Glomerular endothelial cell (primary cell): ENCODE measurements around the gene COL9A2. TPM values are rescaled to one million over a fixed set of nuclear protein-coding genes. Genes with fewer than 3 reads are reported as not detected.

Experiments used
- DNase-seq: peaks from one replicate; pipeline ENCODE4 v3.0.0-alpha.2; 2011; ENCODE audit warnings: low read depth, low spot score; ENCODE audit errors: extremely low read depth
- total RNA-seq: library from RNA; depleted of rRNA; stranded (reverse); fragments of >200 nt; gene quantifications from 2 replicates; pipeline ENCODE4 v1.2.3, GENCODE V29; 2015

The COL9A2 gene
- total RNA-seq, 1 donor from 2014 or later: 0.12 TPM

DNA sequence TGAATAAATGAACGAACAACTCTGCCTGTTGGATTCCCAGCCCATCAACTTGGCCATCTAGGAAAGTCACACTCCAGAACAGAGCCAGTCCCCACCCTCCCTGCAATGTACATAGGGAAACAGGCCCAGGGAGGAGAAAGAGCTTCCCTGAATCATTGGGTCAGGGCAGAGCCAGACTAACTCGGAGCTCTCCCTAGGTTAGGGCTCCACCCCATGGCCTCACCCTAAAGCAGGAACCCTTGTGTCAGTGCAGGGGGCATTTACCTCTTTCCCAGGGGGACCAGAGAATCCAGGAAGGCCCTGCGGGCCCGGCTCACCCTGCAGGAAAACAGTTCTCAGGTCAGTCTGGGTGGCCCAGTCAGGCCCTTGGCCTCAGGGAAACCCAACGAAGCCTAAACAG lies 11.6 kb downstream of the COL9A2 start:
- DNase-seq: no peak

DNA sequence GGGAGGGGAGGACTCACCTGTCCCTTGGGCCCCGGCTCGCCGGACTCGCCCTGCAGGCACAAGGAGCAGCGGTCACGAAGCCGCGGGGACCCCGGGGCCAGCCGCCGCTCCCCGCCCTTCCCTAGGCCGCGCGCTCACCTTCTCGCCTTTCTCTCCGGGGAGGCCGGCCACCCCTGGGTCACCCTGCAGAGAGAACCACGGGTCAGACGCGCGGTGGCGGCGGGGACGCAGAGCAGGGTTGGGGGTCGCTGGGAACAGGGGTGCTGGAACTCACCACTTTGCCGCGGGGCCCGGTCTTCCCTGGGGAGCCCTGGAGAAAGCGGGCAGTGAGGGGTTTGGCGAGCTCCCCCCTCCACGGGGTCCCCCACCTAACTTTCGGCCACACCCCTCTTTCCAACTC lies 13.3 kb downstream of the COL9A2 start:
- no peak for DNase-seq

DNA sequence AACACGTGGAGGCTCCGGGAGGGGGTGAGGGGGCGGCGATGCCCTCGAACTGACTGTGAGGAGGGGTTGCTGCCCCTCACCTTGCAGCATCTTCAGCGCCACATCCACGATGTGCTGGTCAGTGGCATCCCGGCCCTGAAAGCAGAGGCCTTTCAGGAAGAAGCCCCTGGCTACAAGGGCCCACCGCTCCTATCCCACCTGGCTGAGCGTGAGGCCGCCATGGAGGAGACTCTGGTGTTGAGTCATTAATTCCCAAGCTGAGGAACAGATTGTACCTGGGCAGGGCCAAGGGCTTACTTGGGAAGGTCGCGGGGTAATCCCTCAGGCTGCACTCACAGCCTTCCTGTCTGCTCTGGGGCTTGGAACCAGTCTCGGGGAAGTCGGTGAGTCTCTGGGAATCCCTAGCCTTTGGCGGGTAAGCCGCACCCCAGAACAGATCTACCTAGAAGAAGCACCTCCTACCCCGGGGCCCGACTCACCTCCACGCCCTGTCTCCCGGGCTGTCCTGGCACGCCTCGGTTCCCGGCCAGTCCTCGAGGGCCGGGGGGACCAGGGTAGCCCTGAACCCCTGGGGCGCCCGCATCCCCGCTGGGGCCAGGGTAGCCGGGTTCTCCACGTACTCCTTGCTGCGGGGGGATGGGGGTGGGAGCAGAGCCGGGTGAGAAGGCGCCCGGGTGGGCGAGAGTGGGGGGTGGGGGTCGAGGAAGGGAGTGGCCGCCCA lies 13.9 kb downstream of the COL9A2 start:
- no peak for DNase-seq

DNA sequence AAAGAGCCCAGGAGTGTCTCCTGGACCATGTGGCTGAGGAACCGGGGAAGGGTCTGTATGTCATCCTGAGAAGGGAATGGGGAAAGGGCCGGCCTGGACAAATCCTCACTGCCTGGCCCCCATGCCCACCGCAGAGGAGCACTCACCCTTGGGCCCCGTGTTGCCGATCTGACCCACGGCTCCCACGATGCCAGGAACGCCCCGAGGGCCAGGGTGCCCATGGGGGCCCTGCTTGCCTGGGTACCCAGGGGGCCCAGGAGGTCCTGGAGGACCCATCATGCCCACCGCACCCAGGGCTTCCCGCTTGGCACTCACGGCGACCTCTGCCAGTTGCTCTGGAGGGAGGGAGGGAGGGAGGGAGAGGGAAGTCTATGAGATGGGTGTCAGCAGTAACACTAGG lies 14.6 kb downstream of the COL9A2 start:
- DNase-seq: no peak

DNA sequence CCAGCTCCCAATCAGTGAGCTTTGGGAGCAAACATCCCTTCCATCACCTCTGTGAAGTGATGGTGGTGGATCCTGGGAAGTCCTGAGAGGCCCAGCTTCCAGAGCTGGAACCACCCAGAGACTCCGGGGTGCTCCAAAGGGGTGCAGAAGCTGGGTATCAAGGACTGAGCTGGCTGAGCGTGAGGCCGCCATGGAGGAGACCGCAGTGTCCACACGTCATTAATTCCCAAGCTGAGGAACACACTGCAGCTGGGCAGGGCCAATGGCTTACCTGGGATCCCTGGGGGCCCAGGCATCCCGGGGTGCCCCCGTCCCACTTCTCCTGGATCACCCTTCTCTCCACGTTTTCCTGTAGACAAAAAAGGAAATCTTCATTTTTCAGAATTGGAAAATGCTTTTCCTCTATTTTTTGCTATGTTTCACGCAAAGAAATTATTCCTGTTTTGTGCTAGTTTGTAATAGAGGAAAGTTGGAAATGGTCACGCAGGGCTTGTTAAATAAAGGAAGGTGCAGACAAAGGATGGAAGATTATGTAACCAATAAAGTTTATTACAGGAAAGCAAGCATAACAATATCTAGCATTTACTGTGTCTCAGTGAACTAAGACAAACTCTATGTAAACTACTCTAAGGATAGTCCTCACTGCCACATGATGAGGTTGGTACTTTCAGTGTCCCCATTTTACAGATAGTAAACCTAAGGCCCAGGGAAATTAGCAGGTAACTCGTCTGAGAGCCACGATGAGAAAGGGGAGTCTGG lies 15.4 kb downstream of the COL9A2 start:
- DNase-seq: no peak

DNA sequence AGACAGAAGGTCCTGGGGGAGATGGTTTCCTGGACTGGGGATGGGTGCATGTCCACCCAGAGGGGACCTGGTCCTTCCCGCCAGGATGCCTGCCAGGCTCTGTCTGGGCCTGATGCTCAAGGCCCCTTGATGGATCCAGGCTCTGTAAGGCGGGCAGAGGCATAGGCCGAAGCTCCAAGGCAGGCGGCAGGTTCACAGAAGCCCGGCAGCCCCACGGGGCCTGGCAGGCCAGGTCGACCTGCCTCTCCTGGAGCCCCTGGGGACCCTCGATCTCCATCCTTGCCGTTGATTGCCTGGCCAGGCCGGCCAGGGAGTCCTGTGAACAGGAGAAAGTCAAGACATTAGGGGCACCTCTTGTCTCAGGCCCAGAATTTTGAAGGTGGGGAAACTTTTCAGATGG lies 16.0 kb downstream of the COL9A2 start:
- no peak for DNase-seq

DNA sequence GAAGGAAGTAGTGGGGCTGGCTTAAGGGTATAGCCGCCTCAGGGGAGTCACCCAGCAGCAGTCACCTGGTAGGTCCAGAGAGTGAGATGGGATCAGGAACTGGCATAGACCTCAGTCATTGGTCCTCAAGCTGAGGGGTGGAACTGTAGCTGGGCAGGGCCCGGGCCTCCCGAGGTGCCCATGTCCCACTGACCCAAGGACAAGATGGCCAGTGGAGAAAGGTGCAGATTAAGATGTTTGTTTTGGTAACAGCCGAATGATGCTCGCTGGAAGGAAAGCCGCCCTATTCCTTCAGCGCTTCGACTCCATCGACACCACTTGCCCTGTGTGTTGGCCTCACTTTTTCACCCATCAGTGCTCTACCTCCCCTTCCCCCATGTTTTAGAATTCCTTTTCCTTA lies 16.4 kb downstream of the COL9A2 start:
- DNase-seq: no peak

DNA sequence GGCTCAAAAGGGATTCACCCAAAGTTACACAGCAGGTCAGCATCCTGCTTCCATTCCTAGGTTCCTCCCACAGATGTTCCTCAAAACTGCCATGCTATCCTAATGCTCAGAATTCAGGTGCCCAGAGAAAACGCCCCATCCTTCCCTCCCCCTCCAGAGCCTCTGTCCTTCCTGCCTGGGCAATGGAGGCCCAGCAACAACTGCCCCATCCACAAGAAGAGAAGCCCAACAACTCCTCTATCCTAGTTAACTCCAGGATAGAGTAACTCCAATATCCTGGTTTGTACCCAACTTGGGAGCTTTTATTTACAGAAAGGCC lies 16.9 kb downstream of the COL9A2 start:
- no peak for DNase-seq

DNA sequence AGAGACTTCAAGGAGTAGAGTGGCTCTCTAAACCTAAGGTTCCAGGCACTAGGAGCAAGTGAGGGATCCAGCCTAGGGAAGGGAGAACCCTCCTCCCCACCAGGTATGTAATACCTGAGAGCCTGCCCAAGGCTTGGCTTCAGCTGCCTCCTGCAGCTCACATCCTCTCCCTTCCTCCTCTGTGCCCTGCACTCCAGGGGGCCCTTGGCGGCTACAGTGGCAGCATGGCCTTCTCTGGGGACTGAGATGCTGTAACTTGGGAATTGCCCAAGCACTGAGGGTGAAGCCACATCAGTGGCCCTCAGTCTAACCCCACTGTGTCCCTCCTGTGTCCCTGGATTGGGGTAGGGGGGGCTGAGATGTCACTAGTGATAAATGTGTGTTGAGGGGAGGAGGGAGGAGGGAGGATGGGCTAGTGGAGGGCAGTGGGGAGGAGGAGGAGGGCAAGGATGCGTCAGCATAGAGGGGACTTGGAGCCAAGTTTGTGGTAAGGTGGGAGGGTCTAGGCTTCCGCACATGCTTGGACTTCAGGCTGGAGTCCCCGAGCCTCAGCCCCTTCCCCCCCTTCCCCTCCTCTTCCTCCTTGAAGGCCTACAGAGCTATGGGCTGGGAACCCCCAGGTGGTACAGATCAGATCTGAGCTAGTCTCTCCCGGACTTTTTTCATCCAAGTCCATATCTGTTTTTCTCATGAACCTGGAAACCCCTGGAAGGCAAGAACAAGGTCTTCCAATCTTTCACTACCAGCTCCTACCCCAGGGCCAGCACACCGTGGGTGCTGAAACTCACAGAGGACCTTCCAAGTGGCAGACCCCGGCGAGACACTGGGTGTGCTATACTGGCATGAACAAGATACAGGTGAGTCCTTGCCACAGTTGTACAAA lies 17.5 kb downstream of the COL9A2 start:
- DNase-seq: no peak

DNA sequence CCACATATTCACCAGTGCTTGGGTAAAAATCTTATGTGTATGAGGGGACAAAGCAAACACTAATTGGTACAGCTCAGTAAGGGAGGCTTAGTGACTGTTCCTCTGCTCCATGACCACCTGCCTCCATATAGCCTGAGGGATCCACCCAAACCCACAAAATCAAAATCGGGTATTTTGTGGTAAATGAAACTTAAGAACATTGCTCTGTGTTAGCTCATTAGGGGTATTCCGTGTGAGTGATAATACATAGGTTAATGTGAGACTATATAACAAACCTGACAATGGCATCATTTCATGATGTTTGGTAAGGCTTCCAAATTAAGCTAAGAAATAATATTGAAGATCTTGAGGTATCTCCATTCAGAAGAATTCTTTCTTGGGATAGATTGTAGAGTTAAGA lies 25.8 kb downstream of the COL9A2 start:
- DNase-seq: no peak

DNA sequence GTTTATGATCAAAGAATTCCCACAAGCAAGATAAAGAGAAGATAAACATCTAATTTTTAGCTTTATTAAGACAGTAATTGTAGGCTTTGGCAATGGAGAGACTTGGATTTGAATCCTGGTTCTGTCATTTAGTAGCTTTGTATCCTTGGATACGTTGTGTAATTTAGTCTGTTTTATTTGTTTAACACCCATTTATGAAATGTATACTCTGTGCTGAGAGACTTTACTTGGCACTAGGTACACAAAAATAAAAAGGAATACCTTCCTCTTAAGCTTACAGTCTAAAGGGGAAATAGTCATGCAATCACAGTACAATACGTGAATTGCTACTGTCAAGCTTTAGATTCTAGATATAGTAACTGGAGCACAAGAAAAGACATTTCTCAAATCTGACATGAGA lies 35.2 kb downstream of the COL9A2 start:
- no peak for DNase-seq

DNA sequence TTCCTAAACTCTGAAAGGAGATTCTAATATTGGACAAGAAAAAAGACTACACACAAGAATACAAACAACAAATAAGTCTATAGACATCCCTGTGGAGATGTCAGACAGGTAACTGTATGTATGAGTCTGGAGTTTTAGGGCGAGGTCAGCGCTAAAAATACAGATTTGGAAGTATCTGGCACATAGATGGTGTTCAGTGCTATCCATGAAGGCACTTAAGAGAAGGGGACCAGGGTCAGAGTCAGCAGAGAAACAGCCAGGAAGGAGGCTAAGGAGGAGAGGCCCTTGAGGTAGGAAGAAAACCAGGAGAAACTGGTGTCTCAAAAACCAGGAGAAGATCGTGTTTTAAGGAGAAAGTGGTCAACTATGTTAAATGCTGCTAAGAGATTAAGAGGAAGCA lies 41.0 kb downstream of the COL9A2 start:
- DNase-seq: no peak

DNA sequence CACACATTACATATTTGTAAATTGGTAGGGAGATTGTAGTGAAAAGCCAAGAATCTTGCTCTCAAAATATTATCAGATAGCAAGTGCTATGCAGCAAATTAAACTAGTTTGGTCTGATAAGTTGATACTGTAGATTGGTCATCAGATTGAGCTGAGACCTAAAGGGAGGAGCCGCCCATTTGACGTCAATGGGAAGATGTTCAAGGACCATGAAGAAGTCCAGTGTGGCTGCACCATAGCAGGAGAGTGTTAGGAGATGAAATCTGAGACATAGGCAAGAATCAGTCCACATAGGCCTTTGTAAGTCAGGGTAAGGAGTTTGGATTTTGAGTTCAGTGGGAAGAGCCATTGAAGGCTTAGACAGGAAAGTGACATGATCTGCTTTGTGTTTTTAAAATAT lies 42.8 kb downstream of the COL9A2 start:
- no peak for DNase-seq

DNA sequence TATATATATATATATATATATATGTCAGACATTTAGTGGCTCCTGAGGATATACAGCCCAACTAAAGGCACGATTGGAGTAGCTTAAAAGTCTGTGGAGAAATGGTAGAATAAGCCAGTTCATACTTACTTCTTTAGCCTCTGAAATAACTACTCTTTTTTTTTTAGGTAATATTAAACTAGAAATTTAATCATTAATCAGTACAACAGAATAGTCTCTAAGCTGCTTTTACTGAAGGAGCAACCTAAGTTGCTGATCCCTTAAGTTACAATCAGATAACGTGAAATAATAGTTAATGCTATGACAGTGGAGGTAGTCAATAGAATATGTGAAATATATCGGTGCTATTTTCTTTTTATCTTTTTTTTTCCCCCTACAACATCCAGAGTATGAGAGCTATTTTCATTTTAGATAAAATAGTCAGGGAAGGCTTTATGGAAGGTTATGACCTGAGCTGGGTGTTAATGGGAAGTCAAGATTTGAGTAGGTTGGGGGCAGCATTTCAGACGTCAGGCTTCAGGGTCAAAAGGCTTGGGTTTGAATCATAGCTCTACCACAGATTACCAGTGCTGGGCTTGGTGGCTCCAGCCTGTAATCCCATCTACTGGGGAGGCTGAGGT lies 43.4 kb downstream of the COL9A2 start:
- DNase-seq: no peak

DNA sequence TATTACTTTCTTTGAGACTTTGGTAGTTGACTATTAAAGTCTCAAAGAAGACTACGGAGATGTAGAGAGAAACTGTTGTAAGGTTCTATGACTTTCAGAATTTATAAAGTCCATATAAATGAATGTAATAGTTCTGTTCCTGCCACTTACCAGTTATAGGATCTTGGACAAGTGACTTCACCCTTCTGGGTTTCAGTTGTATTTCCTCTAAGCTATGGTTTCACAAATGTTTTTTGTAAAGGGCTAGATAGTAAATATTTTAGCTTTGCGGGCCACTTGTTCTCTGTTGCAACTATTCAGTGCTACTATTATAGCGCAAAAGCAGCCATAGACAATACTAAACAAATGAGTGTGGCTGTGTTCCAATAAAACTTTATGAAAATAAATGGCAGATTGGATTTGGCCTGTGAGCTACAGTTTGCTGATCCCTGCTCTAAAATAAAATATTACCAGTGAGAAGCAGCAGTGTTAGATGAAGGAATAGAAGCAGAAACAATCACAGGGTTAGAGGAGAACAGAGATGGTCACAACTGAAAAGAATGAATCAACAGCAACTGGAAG lies 44.4 kb downstream of the COL9A2 start:
- no peak for DNase-seq

DNA sequence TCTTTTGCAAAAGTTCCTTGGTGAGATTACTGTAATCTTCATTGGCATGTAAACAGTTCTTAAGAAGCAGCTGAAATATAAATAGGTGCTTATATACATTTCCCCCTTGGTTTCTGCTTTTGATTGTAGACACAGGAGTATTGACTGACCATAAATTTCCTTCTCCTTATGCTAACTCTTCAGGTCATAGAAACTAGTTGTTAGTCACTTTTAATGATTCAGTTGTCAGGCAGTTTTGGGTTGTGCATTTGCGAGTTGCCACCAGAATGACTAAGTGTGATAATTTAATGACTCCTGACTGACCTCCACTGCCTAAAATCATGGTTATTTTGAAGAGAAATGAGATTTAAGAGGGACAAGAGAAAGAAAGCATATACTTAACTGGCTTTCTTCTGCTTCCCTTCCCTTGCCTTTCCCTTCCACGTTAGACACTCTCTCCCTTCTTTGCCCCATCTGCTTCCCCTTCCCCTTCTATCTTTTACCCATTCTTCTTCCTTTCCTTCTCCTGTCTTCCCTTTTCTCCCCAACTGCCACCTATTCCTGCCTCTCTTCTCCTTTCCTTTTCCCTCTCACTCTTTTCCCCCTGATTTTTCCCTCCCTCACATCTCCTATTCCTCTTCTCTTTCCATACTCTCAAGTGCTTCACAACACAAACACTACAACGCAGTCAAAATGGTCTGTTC lies 46.8 kb downstream of the COL9A2 start:
- DNase-seq: no peak

DNA sequence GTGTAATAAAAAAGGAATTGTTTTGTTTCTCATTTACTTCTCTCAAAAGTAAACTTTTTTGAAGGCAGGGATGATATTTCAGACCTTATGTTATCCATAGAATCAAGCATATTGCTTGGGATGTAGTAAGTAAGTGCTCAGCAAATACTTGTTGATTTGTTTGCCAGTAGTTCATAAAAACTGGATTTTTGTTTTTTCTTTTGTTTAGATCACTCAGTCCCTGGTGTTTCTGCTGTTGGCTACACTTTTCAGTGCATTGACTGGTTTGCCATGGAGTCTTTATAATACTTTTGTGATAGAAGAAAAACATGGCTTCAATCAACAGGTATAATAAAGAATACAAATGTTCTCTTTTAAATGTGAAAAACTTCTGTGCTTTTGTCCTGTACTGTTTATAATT lies 48.9 kb downstream of the COL9A2 start:
- DNase-seq: no peak

DNA sequence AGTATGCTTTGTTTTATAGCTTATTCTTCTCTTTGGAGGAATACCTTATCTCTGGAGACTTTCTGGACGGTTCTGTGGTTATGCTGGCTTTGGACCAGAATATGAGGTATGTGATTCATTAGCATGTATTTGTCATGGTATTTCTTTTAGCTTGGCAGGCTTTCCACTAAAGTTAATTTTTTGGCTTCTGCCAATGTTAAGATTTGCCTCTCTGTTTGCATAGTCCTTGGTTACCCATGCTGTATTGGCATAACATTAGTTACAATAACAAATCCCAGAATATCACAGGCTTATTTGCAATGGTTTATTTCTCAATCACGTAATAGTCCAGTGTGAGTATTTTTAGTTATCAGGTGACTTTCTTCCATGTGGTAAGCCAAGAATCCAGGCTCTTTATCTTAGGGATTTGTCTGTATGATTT lies 49.3 kb downstream of the COL9A2 start:
- no peak for DNase-seq

DNA sequence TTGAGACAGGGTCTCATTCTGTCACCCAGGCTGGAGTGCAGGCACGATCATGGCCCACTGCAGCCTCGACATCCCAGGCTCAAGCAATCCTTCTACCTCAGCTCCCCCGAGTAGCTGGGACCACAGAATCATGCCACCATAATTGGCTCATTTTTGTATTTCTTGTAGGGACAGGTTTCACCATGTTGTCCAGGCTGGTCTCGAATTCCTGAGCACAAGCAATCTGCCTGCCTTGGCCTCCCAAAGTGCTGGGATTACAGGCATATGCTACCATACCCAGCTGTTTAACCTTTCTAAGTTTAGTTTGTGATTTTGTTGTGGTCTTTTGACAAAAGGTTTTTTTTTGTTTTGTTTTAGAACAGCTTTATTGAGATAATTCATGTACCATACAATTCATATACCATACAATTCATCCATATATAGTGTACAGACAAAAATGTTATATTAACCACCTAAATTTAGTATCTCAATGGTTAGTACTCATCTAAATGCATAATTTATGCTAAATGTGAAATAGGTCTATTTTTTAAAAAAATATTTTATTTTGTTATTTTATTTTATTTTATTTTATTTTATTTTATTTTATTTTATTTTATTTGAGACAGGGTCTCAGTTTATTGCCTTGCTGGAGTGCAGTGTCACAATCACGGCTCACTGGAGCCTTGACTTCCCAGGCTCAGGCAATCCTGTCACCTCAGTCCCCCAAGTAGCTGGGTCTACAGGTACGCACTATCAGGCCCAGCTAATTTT lies 50.1 kb downstream of the COL9A2 start:
- DNase-seq: no peak

DNA sequence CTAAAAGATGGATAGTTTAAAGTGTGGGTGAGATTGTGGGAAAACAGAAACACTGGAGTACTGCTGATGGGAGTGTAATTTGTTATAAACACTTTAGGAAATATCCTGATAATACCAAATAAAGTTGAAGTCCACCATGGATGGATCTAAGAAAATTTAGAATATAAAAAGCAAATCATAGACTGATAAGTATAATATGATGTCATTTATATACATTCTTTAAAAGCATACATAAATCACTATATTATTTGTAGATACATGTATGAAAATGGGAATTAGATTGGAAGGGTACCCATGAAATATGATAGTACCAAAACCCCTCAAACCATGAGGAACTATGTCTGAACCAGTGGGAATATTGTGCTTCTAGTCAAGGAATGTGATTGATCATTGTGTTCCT lies 51.2 kb downstream of the COL9A2 start:
- no peak for DNase-seq
